Measurements from ENCODE around the gene TIAL1.

Gene TIAL1

DNA sequence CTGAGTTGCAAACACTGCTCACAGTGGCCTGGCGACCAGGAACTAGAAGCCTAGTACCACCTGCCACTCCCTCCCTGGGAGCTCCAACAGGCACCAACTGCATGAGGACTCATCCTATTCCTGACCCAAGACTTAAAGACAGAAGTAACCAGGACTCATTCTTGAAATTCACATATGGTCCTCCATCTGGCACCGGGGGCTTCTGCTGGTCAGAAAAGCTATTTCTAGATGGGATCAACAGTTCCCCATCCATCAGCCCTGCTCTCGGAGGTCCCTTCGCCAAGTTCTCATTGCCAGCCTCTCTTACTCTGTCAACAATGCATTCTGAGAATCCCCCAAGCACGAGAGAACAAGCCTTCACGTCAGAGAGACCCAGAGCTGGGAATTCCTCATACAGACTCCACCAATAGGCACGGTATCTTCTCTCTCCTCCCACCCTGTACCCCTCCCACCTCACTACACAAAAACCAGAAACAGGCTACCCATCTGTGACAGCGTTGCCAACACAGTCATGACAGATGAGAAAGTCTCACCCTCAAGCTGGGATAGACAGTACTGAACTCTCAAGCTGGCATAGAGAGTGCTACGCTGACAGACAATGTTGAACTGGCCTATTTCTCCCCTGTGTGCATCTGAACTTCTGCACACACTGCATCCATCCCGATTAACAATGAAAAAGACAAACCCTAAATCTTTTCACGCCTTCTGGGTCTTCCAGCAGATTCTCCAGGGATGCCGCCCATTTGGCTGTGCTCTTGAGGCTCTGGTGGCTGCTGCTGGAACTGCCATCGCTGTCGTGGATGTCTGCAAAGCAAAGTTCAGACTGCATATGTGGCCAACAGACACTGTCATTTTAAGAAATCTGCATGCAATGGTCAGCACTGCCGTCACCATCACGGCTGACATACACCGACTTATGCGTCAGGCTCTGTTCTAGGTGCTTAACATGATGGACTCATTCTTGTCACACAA lies 69.9 kb downstream of the TIAL1 start:
- no peak for DNase-seq

DNA sequence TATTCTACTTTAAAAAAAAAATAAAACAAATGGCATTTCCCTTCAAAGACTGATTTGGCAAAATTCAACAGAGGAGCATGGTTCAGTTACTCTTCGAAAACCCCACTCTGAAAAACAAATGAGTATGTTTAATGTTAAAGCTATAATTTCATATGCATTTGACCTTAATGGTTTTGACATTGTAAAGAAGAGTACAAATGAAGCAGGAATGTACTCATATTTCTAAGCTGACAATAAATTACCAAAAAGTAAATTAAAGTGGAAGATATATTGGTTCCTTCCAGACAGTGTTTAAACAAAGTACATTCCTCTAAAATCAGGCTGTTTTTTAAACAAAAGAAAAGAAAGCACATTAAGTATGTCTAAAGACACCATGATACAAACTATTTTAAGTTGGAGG lies 70.6 kb downstream of the TIAL1 start:
- DNase-seq = no peak

DNA sequence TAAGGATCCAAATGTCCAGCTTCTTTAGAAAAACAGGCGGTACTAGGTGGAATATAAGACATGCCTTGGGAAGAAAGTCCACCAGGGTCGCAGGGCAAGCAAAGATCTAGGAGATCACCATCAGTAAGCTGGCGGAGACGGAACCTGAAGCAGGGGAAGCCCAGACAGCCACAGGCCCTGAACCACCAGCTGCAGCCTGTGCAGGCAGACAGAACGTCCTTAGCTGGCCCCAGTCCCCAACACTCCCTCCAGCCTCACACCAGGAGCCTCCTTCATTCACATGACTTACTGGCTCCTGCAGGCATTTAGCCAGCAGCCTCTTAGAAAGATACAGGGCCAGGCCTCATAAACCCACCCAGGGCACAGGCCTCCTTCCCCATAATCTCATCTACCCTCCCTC lies 71.6 kb downstream of the TIAL1 start:
- no peak for DNase-seq

DNA sequence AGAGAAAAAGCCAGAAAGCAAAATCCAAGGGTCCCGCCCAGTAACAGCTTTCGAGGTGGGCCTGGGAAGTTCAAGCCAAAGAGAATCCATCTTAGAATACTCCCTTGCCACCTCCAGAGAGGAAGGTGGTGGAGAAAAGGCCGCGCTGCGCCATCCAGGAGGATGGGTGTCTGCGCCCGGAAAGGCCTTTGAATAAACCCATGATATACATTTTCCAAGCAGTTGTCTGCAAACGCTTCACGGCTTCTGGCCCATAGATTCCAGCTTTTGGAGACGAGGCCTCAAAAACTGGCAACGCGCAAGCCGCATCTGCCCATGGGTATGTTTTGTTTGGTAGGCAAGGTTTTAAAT lies 72.1 kb downstream of the TIAL1 start:
- no peak for DNase-seq

DNA sequence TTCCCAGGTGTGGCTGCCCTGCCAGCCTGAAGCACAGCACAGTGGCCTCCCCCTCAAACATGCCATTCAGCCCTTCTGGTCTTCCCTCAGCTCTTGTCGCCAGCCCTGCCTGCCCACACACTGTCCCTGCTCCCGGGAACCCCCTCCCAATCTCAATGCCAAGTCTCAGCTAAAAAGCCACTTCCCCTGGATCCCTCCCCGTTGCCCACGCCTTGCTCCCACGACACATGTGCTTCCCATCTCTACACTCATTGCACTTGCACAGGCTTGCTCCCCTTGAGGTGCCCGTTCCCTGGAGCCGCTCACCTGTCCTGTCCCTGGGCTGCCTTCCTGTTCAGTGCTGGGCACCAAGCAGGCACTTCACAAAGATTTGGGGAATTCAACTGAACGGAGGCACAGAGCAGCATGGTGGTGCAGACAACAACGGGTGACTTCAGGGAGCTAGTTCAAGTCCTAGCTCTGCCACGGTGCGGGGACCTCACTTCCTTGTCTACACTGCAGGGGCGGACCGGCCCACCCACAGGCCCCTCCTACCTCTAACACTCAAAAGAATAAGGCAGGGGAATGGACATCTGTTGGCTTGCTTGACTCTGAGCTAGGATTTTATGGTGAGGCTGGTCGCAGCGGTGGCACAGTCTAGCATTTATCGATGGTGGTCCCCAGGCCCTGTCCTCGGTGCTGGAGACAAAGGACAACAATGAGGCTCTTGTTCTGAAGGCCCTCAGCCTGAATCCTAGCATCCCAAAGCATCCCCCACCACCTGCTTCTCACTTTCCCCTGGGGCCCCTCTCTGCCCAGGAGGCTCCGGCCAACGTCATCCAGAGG lies 72.7 kb downstream of the TIAL1 start:
- no peak for DNase-seq

Data from activated effector memory CD4-positive, alpha-beta T cell treated with Interleukin-2 at 50 U/mL for 16 hours (primary cell).